Measurements from ENCODE around the gene MYORG.

DNA sequence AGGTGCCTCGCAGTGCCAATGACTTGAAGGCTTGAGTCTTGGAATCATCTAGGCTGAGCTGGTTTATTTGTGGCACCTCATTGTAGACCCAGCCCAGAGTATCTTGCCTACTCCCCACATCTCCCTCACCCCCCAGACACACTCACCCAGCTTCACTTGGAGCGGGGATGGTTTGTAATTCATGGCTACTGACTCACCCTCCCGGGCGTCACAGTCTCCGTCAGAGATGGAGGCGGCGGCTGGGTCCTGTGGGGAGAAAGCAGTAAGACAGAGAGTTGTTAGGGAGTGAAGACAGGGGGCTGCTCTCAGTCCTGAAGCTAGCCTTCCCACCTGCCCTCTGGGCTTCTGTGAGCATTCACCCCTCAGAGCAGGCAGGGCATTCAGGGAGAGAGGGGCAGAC is 29.0 kb upstream of the MYORG start:
- TF ChIP-seq EP300 (IDR thresholded peaks at IDR 0.05) = no peak
- TF ChIP-seq, protein P1, sequence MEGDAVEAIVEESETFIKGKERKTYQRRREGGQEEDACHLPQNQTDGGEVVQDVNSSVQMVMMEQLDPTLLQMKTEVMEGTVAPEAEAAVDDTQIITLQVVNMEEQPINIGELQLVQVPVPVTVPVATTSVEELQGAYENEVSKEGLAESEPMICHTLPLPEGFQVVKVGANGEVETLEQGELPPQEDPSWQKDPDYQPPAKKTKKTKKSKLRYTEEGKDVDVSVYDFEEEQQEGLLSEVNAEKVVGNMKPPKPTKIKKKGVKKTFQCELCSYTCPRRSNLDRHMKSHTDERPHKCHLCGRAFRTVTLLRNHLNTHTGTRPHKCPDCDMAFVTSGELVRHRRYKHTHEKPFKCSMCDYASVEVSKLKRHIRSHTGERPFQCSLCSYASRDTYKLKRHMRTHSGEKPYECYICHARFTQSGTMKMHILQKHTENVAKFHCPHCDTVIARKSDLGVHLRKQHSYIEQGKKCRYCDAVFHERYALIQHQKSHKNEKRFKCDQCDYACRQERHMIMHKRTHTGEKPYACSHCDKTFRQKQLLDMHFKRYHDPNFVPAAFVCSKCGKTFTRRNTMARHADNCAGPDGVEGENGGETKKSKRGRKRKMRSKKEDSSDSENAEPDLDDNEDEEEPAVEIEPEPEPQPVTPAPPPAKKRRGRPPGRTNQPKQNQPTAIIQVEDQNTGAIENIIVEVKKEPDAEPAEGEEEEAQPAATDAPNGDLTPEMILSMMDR (IDR thresholded peaks at IDR 0.05) = no peak
